GM12864 (cell line): ENCODE results near the gene RNF227.
A peak's percentile ranks its signal among the peaks of the same experiment; 100 is the strongest.

Source experiments
- DNase-seq: peaks from one replicate; pipeline ENCODE4 v3.0.0-alpha.2; 2011; ENCODE audit warnings: low read depth
- H3K4me3 ChIP-seq: 2 replicates; pipeline ENCODE4 v1.5.1; 2011; ENCODE audit warnings: mild to moderate bottlenecking, low read depth, low read length, control low read depth
- CTCF ChIP-seq: IDR thresholded peaks from 2 replicates; pipeline ENCODE4 v1.5.1; 2011; ENCODE audit warnings: low read depth, mild to moderate bottlenecking, moderate library complexity, low read length, control low read depth, inconsistent platforms; ENCODE audit errors: missing control alignments

RNF227 gene

GRCh38 chr17:7930841-7931631, 14.9 kb upstream of the RNF227 start:
- TF ChIP-seq CTCF = no peak
- peak overlapping the region; percentile 66 for H3K4me3 ChIP-seq
- no peak for DNase-seq

- DNase-seq = peak; percentile 45
- TF ChIP-seq CTCF = no peak
- peak within 1 kb of the TSS; percentile 17 for H3K4me3 ChIP-seq
Observed at GRCh38 chr17:7929158-7930023, 13.3 kb upstream of the RNF227 start, which contains the start of gene KCNAB3. Gene KCNAB3, minus strand, starts transcription at chr17:7929856. Its CDS starts 421 bp downstream, at chr17:7929435.

- TF ChIP-seq CTCF = no peak
Observed at GRCh38 chr17:7927596-7927995, 11.5 kb upstream of the RNF227 start.

GRCh38 chr17:7922845-7923628, 6.9 kb upstream of the RNF227 start:
- TF ChIP-seq CTCF = no peak
- no peak for DNase-seq
- peak overlapping the region; percentile 9 for H3K4me3 ChIP-seq

More at GRCh38 chr17:7927596-7927995, 11.5 kb upstream of the RNF227 start:
- DNase-seq = no peak
- no peak overlapping the region for H3K4me3 ChIP-seq

- TF ChIP-seq CTCF = no peak
- H3K4me3 ChIP-seq = peak overlapping the region; percentile 9
- DNase-seq = no peak
Observed at GRCh38 chr17:7922269-7922844, 6.3 kb upstream of the RNF227 start.

- no peak for DNase-seq
- H3K4me3 ChIP-seq = no peak overlapping the region
- no peak for TF ChIP-seq CTCF
Observed at GRCh38 chr17:7916808-7917207, 719 bp upstream of the RNF227 start.
